GM19351 (cell line): Measurements from ENCODE around the gene MTMR2.
A peak's percentile ranks its signal among the peaks of the same experiment; 100 is the strongest.
"Not testable (repeated sequence)": the region's sequence is repeated elsewhere in the genome, so short reads cannot be mapped to it uniquely, and the experiment has no call there.

ENCODE experiments used
- ATAC-seq: cut with Tn5 transposase; IDR thresholded peaks from one replicate; pipeline ENCODE4 v1.9.1; 2021; ENCODE audit warnings: mild to moderate bottlenecking, moderate library complexity; ENCODE audit not compliant: unreplicated experiment

MTMR2 gene

DNA sequence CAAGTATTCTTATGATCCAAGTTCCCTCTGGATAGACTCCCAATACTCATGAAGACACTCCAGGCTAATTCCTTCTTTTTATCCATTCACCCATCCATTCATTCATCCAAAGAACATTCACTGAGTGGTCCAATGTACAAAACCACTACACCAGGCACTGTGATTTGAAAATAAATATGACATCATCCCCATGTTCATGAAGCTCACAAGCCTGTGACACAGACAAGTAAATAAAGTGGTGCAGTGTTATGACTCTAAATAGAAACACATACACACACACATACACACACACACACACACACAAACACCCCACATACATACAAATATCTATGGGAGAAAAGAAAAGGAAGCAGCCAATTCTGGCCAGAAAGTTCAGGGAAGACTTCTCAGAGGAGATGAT lies 35.5 kb downstream of the MTMR2 start:
- ATAC-seq = no peak

DNA sequence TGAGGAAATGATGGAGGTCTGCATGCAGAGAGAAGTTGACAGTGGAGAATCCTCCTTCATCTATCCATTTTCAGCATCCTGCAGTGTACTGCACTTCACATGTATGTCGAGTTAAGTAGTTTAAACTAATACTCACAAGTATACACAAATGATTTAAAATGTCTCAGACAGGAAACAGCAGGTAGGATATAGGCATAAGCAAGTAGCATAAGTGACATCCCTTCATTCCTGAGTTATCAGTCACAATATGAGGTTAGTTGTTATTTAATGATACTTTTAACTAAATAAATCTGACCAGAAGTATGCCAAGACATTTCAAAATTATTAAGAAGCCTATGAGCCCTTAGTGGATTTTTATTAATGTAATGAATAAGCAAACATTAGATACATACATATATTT lies 37.4 kb downstream of the MTMR2 start:
- ATAC-seq = no peak

DNA sequence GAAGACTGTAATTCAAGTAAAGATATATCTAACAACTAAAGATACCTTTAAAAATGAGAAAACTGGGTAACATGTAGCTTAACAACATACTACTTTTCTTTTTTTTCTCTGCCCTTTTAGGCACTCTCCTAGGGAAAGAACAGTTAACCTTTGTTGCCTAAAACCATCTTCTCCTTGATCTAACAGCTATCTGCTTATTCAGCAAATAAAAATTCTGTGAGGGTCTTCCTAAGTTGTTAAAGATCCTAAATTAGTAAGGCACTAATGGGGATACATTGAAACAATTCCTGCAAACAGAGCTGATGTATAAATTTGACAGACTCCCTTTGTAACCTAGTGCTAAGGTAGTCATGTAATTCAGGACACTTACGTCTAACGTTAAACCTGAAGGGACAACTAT lies 39.1 kb downstream of the MTMR2 start:
- ATAC-seq = no peak

DNA sequence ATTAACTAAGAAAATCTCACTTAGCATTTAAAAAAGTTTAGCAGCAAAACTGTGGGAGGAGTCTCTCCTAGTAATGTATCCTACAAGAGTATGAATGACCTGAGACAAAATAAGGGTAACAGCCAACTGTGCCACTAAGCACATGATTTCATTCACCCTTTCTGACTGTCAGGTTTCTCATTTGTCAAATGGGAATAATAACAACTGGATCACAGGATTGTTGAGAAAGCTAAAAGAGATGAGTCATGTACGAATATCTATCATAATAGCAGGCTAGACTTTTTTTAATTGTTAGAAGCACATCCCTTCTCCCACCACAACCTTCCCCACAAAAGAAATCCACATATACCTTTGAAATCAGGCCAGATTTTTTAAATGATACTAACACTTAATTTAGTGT lies 39.5 kb downstream of the MTMR2 start:
- ATAC-seq = no peak

DNA sequence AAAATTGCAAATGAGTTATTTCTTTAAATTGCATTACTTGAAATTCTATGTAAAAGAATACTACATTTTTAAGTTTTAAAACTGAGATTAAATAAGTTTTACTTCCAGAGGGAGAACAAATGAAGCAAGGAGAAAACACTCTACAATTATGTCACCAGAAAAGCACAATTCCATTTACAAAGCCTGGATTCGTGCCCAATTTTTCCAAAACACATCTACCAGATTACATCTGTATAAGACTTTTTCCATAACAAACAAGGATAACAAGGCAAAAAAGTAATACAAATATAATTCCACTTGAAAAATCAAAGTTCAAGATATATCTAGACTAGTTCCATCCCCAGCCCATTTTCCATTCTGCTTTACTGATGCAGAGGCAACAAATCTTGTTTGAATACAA lies 40.5 kb downstream of the MTMR2 start:
- ATAC-seq = no peak

DNA sequence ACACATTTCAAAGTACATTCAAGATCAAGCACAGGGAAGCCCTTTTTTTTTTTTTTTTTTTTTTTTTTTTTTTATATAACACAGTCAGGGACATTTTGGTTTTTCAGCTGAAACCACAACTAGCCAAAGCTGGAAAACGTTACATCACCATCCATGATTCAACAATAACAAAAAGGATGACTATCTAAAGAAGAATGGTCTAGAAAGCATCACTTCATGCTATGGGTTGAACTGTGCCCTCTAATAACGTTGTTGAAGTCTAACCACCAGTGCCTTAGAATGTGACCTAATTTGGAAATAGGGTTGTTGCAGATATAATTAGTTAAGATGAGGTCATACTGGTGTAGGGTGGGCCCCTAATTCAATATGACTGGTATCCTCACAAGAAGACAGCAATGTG lies 46.6 kb downstream of the MTMR2 start:
- ATAC-seq = no peak

DNA sequence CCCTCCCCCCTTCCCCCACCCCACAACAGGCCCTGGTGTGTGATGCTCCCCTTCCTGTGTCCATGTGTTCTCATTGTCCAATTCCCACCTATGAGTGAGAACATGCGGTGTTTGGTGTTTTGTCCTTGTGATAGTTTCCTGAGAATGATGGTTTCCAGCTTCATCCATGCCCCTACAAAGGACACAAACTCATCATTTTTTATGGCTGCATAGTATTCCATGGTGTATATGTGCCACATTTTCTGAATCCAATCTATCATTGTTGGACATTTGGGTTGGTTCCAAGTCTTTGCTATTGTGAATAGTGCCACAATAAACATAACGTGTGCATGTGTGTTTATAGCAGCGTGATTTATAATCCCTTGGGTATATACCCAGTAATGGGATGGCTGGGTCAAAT lies 53.0 kb downstream of the MTMR2 start:
- ATAC-seq = not testable (repeated sequence)

DNA sequence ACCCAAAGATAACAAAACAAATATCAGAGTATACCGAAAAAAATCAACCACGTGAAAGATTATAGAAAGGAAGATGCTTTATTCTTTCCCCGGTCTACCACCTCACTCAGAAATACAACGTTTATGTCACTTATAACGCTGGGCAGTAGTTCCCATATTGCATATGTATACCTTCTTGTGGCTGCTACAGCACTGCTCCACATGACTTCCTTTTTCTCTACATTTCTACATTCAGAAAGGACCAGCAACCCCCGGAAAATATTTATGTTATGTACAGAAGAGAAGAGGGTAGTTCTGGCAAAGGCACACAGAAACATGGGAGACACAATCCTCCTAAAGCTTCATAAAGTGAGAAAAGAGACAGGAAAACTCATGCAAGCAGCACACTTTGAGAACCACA lies 56.8 kb downstream of the MTMR2 start:
- no peak for ATAC-seq

DNA sequence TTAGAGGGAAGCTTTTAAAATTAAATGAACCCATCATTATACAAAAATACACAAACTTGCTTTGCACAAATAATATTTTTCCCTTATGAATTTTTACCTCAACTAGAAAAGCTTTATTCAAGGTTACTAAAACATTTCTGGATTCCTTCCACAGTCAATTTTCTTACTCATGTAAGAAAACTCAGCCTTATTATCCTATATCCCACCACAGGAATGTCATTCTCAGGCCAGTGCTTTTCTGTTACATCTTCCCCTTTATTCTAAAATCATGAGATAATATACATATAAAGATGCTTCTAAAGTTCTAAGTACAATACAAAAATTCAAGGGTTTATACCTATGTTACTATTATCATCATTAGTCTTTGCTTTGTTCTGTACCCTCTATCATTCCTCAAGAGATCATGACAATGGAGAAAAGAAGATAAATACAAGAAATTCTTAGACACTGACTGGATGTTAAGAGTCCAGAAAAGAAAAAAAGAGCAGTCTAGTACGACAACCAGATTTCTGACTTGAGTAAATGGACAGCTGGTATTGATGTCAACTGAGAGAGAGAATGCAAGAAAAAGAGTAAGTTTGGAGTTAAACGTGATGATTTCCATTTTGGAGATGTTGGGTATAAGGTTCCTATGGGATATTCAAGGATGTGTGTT lies 60.3 kb downstream of the MTMR2 start:
- no peak for ATAC-seq

DNA sequence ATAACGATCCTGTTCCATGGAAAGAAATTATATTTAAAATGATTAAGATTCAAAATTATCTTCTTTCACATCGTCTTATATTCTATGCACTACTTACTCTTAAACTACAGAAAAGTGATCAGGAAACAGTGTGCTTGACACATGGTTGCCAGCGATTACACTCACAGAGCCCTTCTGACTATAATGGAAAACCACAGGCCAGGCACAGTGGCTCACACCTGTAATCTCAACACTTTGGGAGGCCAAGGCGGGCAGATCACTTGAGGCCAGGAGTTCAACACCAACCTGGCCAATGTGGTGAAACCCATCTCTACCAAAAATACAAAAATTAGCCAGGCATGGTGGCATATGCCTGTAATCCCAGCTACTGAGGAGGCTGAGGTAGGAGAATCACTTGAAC lies 63.9 kb downstream of the MTMR2 start:
- not testable (repeated sequence) for ATAC-seq

DNA sequence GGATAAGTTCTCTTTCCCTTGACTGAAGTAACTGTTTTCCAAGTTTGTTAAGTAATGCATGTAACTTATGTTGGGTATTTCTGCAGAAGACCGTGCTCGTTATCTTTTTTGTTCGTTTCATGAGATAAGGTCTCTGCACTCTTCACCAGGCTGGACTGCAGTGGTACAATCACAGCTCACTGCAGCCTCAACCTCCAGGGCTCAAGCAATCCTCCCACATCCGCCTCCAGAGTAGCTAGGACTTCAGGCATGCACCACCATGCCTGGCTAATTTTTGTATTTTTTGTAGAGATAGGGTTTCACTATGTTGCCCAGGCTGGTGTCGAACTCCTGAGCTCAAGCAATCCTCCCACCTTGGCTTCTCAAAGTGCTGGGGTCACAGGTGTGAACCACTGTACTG lies 69.5 kb downstream of the MTMR2 start:
- ATAC-seq = not testable (repeated sequence)

DNA sequence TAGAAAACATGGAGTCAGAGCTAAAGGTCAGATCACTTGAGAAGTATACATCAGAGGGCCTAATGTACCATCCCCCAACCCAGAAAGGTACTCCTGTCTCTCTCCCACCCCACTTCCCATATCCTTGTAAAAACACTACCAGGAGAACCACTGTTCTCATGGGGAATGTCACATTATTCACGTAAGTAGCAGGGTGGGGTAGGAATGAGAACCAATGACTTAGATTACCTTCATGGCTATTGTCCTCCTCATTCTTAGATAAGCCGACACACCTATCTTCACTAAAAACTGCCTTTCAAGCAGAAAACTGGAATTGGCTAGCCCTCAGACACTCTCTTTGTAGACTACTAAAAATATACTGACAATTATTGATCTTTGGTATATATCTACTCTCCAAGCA lies 70.0 kb downstream of the MTMR2 start:
- no peak for ATAC-seq

DNA sequence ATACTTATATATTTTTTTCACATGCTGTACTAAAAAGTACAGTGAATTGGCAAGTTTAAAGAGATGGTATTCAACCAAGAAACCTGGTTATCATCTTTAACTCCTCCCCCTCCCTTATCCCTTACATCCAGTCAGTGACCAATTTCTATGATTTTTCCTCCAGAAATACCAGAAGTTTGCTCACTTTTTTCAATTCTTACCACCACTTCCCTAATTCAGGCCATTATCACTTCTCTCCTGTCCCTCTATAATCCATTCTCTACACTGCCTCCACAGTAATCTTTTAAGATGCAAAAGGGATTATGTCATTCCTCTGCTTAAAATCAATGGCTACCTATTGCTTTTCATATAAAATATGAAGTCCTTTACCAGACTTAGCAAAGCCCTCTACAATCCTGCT lies 70.8 kb downstream of the MTMR2 start:
- no peak for ATAC-seq

DNA sequence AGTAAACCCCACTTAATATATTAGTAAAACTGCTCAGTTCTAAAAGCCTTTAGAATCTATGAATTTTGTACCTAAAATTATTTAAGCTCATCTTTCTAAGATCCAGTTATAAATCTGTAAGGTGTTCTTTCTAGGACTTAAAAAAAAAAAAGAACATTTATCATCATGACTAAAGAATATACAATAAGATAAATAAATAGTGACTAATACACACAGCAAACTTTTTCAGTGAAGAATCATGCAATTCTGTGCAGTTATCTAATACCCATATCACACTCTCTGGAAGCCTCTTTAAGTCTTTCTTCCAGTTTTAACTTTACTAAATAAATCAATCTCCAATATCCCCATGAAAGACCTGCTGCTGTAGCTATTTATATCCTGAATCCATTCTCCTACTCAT lies 73.8 kb downstream of the MTMR2 start:
- no peak for ATAC-seq

DNA sequence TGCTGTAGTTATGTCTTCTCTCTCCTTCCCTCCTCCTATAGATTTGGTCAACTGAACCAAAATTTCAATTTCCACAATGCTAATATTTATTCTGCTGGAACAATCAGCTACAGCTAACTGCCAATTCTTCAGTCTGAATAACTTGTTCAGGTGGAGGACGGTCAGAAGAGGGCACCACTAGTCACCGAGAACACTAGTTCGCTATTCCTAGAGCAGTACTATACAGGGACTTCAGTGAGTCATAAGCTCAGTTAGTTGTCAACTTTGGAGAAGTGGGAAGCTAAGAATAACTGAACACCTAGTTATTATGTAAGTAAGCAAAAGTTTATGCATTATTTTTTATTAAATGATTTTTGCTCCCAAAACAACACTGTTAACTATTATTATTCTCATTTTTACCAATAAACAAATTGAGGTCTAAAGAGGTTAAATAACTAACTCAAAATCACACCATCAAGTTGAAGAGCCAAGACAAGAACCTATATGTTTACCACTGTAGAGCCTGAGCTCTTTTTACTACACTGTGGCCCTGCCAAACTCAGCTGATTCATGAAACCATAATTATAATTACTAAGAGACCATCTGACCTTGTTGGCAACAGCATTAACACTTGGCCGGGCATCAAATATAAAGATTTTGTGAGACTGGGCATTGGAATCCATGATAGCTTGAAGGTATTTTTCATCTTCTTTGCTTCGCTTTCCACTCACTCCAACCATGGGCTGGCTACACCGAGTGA lies 74.7 kb downstream of the MTMR2 start:
- ATAC-seq = no peak

DNA sequence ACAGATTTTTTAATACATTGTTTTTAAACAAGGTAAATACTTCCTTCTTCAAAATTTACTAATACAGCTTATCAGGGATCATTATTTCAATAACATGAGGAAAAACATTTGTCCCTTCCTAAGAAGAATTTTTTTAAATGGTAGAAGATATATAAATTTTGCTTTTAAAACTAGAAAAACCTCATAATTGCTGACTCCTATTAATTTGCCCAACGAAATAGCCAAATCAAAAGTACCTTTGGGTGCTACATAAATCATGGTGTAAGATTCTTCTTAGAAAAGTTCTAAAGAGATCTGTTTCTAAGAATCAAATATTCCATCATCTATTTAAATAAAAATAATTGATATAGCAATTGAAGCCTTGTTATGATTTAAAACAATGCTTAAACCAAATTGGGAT lies 78.7 kb downstream of the MTMR2 start:
- ATAC-seq = no peak

DNA sequence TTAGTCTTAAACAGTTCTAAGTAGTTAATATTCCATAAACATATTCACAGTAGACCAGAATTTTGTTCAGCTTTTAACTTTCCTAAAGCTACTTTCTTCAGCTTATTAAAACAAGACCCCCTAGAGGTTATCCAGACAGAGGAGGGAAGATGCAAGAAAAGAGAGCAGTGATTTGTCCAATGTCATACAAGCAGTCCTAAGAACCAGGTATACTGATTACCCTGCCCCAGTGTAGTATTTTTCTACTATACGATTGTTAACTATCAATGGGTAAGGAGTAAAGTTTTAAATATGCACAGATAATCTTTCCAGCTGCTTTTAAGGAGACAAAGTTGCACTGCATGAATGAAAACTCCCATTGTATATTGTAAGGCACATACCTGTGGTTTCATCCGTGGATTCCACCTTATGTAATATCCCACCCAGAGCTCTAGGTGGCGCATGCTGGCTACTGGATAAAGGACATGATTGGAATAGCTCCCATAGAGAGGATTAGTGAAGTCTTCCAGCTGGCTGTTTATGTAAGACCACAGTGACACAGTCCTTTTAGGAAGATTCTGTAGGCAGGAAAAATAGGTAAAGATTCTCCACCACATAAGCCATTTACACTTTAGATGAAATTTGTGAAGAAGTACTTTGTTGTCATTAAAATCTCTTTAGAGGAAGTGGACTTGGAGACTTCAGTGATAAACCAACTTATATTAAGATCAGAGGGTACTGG lies 88.0 kb downstream of the MTMR2 start:
- peak; percentile 98 for ATAC-seq

DNA sequence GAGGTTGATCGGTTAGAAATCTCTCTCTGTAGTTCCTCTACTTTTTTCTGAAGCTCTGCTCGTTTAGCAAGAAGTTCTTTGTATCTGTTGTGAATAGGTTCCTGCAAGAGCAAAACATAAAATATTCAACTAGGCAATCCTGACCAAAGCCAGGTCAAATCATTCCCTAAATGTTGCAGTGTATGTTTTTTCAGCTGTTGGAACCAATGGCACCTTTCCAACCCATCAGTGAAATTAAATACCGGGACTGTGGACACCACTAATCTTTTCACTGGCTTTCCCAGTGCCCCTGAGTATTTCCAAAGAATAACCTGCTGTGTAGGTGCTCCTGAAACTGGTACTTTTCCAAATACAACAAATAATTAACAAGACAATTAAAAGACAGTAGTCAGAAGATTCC lies 88.6 kb downstream of the MTMR2 start:
- no peak for ATAC-seq

DNA sequence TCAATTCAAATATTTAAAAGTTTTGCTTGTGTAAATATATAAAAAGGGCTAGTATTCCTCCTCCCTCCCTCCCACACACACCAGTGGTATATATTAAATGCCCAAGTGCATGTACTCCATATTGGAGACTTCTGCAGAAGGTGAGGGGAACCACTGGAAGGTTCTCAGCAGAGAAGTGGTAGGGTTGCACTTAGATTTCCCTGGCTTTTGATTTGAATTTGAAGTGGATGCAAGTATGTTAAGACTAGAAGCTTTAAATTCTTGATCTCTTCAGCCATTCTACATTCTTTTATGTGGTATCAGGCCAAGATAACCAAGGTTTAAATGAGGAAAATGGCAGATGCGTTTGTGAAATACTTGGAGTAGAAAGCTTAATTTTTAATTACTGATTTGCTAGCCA lies 90.5 kb downstream of the MTMR2 start:
- no peak for ATAC-seq

DNA sequence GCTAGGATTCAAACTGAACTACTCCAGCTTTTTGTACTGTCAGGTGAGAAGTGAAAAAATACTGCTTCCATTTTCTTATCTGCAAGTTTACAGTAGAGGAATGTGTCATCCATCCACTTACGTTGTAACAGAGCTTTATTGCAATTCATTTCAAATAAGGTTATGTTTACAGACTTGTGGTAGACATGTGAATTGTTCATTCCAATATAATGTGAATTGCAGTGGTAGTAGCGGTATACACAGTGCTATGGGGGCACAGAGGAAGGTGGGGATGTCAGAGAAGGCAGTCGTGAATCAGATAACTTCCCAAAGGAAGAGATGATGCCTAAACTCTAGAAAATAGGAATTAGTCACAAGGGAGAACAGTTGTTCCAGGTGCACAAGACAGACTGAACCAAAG lies 91.1 kb downstream of the MTMR2 start:
- no peak for ATAC-seq

DNA sequence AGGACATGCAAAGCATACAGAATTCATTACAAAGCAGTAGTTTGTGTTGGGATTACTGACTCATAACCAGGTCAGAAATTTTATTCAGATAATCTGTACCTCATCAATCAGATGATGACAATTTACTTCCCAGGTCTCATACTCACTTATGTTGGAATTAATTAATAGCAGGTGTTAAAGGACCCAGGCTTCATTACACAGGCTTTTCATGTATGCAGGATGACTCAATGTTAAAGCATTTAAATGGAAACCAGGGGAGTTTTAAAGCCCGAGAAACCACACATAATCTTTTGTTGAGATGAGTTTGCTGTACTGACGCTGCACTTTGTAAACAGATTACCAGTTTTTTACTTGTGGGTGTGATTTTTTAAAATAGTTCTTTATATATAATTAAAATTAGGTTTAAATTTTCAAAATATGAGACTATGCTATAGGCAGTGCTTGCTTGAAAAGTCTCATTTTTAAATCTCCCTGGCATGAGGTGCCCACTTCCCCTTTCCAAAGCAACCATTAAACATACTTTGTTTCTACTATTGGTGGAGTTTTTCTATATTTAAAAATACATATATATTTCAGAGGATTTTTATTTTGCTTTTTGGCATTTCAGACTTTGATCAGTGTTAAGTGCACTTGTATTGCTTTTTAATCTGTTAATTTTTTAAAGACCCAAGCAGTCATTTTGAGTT lies 92.6 kb downstream of the MTMR2 start:
- ATAC-seq = no peak
